ENCODE results near the gene MPPED1. TPM values are rescaled to one million over a fixed set of nuclear protein-coding genes. Genes with fewer than 3 reads are reported as not detected.

The MPPED1 gene, protein sequence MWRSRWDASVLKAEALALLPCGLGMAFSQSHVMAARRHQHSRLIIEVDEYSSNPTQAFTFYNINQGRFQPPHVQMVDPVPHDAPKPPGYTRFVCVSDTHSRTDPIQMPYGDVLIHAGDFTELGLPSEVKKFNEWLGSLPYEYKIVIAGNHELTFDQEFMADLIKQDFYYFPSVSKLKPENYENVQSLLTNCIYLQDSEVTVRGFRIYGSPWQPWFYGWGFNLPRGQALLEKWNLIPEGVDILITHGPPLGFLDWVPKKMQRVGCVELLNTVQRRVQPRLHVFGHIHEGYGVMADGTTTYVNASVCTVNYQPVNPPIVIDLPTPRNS
- 0.04 TPM in 1 of 5 replicates, not detected in the others for total RNA-seq (2022; extraction: Qiagen RNA extraction)

DNA sequence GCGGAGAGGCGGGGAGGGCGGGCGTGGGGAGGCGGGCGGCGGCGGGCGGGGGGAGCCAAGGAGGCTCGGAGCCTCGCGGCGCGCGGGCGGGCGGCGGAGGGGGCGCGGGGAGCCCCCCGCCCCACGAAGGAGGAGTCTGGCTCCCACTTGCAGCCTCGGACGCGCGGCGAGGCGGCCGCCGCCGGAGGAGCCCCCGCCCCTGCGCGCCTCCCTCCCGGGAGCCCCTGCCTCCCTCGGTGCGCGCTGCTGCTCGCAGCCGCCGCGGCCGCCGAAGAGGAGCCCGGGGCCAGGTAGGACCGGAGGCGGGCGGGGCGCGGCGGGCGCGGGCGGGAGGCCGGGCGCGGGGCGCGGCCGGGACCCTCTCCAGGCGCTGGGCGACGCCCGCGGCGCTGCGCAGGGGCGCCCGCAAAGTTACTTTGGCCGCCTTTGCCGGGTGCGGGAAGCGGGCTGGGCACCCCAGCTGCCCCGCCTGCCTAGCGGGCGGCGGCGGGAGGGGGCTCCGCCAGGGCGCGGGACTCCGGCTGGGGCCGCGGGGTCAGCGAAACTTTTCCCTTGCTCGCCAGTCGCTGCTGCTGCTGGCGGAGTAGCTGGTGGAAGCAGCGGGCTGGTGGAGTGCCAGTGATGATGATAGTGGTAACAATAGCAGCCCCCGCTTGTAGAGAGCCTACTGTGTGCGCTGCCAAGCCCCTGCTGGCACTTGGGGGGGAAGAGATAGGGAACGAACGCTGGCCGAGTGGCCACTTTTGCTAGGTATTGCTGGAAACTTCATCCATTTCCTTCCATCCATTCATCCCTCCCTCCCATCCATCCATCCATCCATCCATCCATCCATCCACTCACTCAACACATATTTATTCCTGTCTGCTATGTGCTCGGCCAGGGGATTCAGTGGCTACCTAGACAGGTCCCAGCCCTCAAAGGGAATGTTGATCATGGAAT is at the start of gene MPPED1:
Gene MPPED1 (plus strand): TSS at position 146 of the 939 bp plus-strand sequence. CDS start 12,972 bp downstream, outside the sequence.

Other genes with a start within 250 kb of the MPPED1 start
- gene TTLL12, start 224.9 kb upstream of the MPPED1 start, total RNA-seq (2022; extraction: Qiagen RNA extraction), result 16.4 to 24.6 TPM (median 24.0 TPM) in 5 replicates
- gene SCUBE1, start 68.6 kb upstream of the MPPED1 start, total RNA-seq (2022; extraction: Qiagen RNA extraction), result 0.02 to 0.26 TPM (median 0.06 TPM) in 5 replicates